ENCODE data around the gene TAS2R60.
"Not testable (repeated sequence)": the region's sequence is repeated elsewhere in the genome, so short reads cannot be mapped to it uniquely, and the experiment has no call there.

The TAS2R60 gene

GRCh38 chr7:143443153-143443552 lies at the start of gene TAS2R60:
TAS2R60 (plus strand) TSS chr7:143443453; CDS start chr7:143443453, 0 bp downstream.
- DNase-seq (ENCODE audit: low spot score): no peak

GRCh38 chr7:143394068-143394467 lies 49.2 kb upstream of the TAS2R60 start:
- no peak for DNase-seq (ENCODE audit: low spot score)

DNA sequence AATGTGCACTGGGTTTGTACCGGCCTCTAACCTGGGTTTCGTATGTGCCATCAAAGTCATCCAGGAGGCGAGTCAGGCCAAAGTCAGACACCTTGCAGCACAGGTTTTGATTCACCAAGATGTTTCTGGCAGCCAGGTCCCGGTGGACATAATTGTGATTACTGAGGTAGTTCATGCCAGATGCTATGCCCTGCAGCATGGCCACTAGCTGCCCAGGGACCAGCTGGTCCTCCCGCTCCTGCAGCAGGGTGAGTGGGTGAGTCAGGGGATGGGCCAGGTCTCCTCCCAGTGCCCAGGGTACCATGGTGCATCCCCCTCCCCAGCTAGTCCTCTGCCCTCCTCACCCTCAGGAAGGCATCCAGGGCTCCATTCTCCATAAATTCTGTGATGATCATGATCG lies 48.5 kb upstream of the TAS2R60 start:
- no peak for DNase-seq (ENCODE audit: low spot score)

DNA sequence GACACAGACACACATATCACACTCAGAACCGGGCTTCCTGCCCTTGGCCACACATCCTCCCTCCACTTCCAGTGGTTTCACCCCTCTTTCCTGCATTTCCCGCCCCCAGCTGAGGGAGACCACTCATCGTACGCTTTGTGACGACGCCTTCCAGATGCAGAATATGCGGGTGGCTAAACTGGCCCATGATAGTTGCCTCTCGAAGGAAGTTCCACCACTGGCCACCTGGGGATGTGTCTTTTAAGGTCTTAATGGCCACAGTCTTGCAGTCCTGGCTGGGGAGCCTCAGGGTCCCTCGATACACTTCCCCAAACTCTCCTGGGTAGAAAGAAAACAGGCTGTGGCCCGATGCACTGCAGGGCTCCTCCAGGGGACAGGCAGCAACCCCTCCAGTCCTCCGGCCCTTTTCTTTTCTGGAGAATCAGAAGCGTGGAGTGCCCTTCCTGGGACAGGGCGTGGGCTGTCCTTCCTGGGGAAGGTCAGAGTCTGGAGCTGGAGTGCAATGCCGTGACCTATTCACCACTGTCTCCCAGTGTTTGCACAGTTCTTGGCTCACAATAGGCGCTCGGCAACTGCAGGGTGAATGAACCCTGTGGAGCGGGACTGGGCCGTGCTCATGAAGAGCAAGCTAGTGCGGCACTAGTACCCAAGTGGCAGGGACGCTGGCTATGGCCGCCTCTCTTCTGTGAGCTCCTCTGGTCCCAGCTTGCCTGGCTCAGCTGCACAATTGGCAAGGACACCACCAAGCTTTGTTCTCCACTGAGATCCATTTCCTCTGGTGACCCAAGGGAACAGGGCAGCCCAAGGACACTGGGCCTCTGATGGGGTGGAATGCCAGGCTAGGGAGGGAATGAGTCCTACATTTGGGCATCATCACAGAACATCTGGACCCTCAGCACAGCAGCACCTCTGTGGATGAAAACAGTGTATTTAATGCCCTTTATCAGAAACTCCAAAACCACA lies 47.8 kb upstream of the TAS2R60 start:
- DNase-seq (ENCODE audit: low spot score): no peak

- DNase-seq (ENCODE audit: low spot score): no peak
Measured at GRCh38 chr7:143396182-143396581, 47.1 kb upstream of the TAS2R60 start.

GRCh38 chr7:143396625-143397556 lies 46.4 kb upstream of the TAS2R60 start:
- DNase-seq (ENCODE audit: low spot score): no peak

DNA sequence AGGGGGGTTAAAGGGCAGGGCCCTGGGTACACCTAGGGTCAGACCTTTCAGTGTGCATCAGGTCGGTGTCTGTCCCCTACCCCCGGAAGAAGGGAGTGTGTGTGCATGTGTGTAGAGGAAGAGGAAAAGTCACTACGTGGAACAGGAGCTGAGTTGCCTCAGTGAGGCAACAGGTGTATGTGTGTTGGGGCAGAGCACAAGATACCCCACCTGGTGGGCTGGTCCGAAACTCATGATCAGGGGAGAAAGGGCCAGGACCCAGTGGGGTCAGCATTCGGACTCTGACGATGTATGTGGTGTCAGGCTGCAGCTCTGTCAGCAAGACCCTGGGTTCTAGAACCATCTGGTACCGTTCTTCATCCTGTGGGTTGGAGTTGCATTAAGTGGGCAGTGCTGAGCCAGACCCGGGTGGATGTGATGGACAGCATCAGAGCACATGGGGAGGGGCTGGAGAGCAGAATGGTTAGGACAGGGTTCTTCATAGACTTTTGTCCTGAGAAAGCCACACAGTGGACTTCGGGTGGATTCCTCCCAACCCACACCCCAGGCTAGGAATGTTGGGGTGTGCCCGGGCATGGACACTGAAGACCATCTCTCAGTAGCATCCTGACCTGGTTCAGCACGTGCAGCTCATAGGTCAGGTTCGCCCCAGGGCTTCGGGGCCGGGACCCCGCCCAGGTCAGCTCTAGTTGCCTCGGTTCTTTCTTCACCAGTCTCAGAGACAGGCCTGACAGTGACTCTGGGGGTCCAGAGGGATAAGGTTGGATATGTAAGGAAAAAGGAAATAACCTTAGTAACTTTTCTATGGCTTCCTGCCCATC lies 45.3 kb upstream of the TAS2R60 start:
- no peak for DNase-seq (ENCODE audit: low spot score)

- DNase-seq (ENCODE audit: low spot score): no peak
Measured at GRCh38 chr7:143398616-143399015, 44.6 kb upstream of the TAS2R60 start.

DNA sequence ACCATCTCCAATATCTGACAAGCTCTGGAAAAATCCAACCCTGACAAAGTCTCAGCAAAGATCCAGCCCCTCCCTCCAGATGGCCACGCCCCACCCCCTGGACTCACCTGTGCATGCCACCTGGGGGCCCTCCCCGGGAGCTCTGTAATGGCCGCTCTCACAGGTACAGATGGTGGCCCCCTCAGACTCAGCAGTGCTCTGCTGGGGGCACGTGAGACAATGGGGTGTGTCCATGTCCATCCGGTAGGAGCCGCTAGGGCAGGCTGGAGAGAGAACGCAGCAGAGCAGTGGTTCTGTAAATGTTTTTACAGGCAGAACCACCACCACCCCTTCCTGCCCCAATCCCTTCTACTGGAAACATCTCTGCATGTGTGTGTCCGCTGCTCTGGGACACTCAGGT lies 44.1 kb upstream of the TAS2R60 start:
- no peak for DNase-seq (ENCODE audit: low spot score)

DNA sequence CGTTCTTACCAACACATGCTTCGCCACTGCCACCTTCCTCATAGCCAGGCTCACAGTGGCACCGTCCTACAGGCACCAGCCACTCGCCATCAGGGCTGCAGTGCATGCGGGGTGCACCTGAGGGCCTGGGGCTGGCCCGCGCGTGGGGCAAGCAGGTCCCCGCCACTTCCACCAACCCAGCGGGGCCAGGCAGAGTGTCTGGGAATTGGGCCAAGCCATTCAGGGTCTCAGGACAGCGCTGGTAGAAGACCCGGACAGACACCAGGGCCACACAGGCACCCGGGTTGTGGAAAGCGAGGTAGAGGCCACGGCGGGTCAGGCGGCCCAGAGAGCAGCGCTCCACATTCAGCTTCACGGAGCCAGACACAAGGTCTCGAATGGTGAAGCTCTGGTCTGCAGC lies 43.6 kb upstream of the TAS2R60 start:
- no peak for DNase-seq (ENCODE audit: low spot score)

- no peak for DNase-seq (ENCODE audit: low spot score)
Measured at GRCh38 chr7:143401265-143401664, 42.0 kb upstream of the TAS2R60 start.

DNA sequence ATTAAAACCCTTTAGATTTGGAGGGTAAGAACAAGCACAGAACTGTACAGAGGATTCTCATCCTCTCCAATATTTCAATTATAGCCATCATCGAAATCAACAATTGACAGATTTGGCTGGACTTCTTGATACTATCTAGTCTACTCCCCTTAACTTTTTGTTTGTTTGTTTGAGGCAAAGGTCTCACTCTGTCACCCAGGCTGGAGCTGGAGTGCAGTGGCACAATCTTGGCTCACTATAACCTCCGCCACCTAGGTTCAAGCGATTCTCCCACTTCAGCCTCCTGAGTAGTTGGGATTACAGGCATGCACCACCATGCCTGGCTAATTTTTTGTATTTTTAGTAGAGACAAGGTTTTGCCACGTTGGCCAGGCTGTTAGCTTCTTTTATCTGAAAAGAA lies 41.0 kb upstream of the TAS2R60 start:
- DNase-seq (ENCODE audit: low spot score): not testable (repeated sequence)

- DNase-seq (ENCODE audit: low spot score): no peak
Measured at GRCh38 chr7:143405173-143406001, 37.9 kb upstream of the TAS2R60 start.

DNA sequence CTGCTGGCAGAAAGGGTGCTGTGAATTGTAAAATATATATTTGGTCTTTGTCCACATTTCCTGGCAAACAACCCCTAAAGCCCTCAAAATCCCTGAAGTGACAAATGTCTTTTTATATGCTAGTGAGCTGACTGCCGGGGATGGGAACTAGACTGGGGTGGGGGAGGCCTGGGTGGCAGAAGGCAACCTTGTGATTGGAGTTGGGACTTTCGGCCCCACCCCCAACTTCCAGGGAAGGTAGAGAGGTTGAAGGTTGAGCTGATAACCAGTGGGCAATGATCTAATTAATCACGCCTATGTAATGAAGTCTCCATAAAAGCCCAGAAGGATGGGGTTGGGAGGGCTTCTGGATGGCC lies 37.3 kb upstream of the TAS2R60 start:
- DNase-seq (ENCODE audit: low spot score): no peak

- DNase-seq (ENCODE audit: low spot score): peak; percentile 59
Measured at GRCh38 chr7:143407287-143408251, 35.7 kb upstream of the TAS2R60 start.

DNA sequence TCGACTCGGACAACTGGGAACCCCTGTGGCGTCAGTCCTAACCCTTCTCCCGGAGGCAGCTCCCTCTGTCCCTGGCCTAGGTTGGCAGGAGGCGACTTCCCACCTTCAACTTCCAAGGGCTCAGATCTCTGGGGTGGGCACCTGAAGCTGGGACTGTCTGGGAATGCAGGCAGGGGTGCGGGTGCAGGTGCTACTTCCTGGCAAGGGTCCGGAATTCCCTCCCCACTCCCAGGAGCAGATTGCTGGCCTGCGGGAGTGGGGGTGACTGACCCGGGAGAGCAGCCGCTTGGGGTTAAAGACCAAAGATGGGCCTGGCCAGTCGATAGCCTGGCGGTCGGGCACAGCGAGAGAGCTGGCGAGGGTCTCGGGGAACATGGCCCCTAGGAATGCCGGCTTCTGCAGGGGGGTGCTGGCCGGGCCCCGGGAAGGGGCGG lies 35.0 kb upstream of the TAS2R60 start:
- DNase-seq (ENCODE audit: low spot score): no peak

DNA sequence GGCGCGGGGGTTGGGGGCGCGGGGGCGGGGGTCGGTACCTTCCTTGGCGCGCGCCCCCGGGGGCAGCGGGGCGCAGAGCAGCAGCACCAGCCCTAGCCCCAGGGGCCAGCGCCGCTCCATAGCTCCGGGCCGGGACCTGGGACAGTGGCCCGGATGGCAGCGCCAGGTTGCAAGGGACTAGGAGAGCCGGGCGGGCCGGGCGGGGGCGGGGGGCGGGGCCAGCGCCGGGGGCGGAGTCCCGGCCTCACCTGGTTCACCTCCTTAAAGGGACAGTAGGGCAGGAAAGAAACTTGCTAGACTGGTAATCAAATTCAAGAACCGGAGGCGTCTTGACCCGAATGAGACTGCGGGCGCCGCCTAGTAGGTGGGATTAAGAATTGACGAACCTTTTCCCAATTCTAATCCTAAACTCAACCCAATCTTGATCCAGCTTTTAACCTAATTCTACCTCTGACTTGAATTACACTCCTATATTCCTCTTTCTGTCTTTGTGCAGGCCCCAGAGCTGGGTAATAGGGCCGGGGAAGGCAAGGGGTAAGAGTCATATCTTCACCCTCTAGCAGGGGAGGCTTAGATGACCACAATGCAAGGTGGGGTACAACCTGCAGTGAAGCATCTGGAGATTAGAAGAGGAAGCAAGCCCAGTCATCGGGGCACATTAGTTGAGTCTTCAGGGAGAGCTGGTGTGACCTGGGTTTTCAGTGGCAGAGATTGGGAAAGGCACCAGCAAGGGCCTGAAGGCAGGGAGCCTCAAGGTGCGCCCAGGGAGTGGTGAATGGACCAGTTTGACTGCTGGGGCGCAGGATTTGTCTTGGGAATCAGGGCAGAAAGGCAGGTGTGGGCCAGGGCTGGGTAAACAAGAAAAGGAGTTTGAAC lies 34.3 kb upstream of the TAS2R60 start, which contains the start of gene EPHA1:
EPHA1 (minus strand) TSS at position 171 of the 876 bp plus-strand sequence; CDS start at position 120, 51 bp downstream.
- peak; percentile 73 for DNase-seq (ENCODE audit: low spot score)

GRCh38 chr7:143410521-143411004 lies 32.7 kb upstream of the TAS2R60 start:
- DNase-seq (ENCODE audit: low spot score): no peak
